Measurements from ENCODE around the gene WDR64.
A peak's percentile ranks its signal among the peaks of the same experiment; 100 is the strongest.

WDR64 gene

DNA sequence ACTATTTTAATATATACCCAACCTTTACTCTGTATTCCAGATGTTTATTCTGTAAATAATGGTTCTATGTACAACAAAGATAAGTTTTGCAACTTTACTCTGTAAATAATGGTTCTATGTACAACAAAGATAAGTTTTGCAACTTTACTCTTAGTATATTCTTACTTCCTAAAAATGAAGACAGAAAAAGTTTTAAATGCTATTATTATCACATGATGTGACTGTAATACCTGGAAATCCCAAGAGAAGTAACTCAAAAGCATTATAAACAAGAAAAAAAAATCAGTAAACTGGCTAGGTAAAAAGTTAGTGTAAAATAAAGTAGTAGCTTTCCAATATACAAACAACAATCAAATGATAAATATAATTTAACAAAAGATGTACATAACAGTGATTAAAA is 177.4 kb downstream of the WDR64 start:
- DNase-seq (ENCODE audit: low read depth), result no peak
- no peak overlapping the region for H3K4me3 ChIP-seq (ENCODE audit: control insufficient read depth, low read depth, low read length)
- TF ChIP-seq CTCF (IDR thresholded peaks at IDR 0.05; ENCODE audit: control insufficient read depth, insufficient read depth, low read depth, low read length, missing control alignments), result no peak

- DNase-seq (ENCODE audit: low read depth), result no peak
- no peak overlapping the region for H3K4me3 ChIP-seq (ENCODE audit: control insufficient read depth, low read depth, low read length)
- peak; percentile 77 for TF ChIP-seq CTCF (IDR thresholded peaks at IDR 0.05; ENCODE audit: control insufficient read depth, insufficient read depth, low read depth, low read length, missing control alignments)
These were observed 182.8 kb downstream of the WDR64 start for GRCh38 chr1:241834733-241835377.

DNA sequence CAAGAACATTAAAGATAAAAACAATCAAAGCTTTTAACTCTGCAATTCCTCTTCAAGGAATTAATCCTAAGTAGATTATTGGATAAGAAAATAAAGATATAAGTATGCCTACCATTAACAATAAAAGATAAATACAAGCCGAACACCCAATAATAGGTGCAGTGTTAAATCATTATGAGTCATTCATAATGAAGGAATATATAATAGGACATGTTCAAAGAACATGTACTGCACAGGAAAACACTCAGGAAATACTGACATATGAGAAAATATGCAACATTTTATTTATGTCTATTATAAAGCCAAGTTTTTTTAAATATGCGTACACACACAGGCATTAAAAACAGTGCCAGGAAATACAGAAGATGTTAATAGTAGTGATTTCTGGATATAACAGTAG is 184.9 kb downstream of the WDR64 start:
- DNase-seq (ENCODE audit: low read depth), result no peak
- no peak overlapping the region for H3K4me3 ChIP-seq (ENCODE audit: control insufficient read depth, low read depth, low read length)
- no peak for TF ChIP-seq CTCF (IDR thresholded peaks at IDR 0.05; ENCODE audit: control insufficient read depth, insufficient read depth, low read depth, low read length, missing control alignments)

- DNase-seq (ENCODE audit: low read depth), result no peak
- H3K4me3 ChIP-seq (ENCODE audit: control insufficient read depth, low read depth, low read length), result no peak overlapping the region
- TF ChIP-seq CTCF (IDR thresholded peaks at IDR 0.05; ENCODE audit: control insufficient read depth, insufficient read depth, low read depth, low read length, missing control alignments), result no peak
These were observed 185.3 kb downstream of the WDR64 start for GRCh38 chr1:241837416-241837815.

- DNase-seq (ENCODE audit: low read depth), result peak; percentile 73
- no peak for TF ChIP-seq CTCF (IDR thresholded peaks at IDR 0.05; ENCODE audit: control insufficient read depth, insufficient read depth, low read depth, low read length, missing control alignments)
- no peak overlapping the region for H3K4me3 ChIP-seq (ENCODE audit: control insufficient read depth, low read depth, low read length)
These were observed 185.8 kb downstream of the WDR64 start for GRCh38 chr1:241837901-241838300.

GRCh38 chr1:241838897-241839296 is 186.8 kb downstream of the WDR64 start:
- no peak for DNase-seq (ENCODE audit: low read depth)
- TF ChIP-seq CTCF (IDR thresholded peaks at IDR 0.05; ENCODE audit: control insufficient read depth, insufficient read depth, low read depth, low read length, missing control alignments), result no peak
- no peak overlapping the region for H3K4me3 ChIP-seq (ENCODE audit: control insufficient read depth, low read depth, low read length)

Data from AG09309 (cell line).